H1 (cell line): Measurements from ENCODE around the gene TSEN54. TPM values are rescaled to one million over a fixed set of nuclear protein-coding genes. Genes with fewer than 3 reads are reported as not detected.

ENCODE experiments used
- CBX5 ChIP-seq: fragments of 300-800, 300-1000 bp; sonication (generic); IDR thresholded peaks from 2 replicates; pipeline ENCODE4 v1.7.1; 2016; ENCODE audit warnings: antibody characterized with exemption, low read length, low read depth
- GTF2F1 ChIP-seq: IDR thresholded peaks from 2 replicates; pipeline ENCODE4 v1.6.1; 2012; ENCODE audit warnings: low read depth, low read length, improper control_type of control experiment, borderline replicate concordance
- SRF ChIP-seq: IDR thresholded peaks from 2 replicates; pipeline ENCODE4 v1.6.1; 2011; ENCODE audit warnings: mild to moderate bottlenecking, low read depth, low read length, moderate library complexity
- TBP ChIP-seq: IDR thresholded peaks from 2 replicates; pipeline ENCODE4 v1.6.1; 2011; ENCODE audit warnings: low read depth, low read length, improper control_type of control experiment
- polyA plus RNA-seq, 7 experiments: library from polyadenylated mRNA; depleted of rRNA in 3 of 7; stranded (reverse) in 5 of 7; unstranded in 2 of 7; fragments of >200 nt in 5 of 7; fragments of 200-250 nt in 2 of 7; gene quantifications; 1 replicate in 5 of 7; 2 replicates in 1 of 7; 4 replicates in 1 of 7; pipeline versions ENCODE4 v1.2.1 to v1.2.3, GENCODE V29; 2011 to 2013; ENCODE audit warnings: missing spikeins in 2 of 7, mixed read lengths in 2 of 7
- total RNA-seq: library from RNA; stranded (reverse); fragmentation: NEBNext Ultra II Directional; extraction: Animal tissue kit (Norgen Biotek cat#: 25700); gene quantifications from 2 replicates; pipeline ENCODE4 v1.2.1, GENCODE V29; 2021
- TF ChIP-seq, protein P1 (sequence below): IDR thresholded peaks from 2 replicates; pipeline ENCODE4 v1.6.1; 2012; ENCODE audit warnings: low read length, inconsistent platforms

TSEN54 gene
- total and polyA plus RNA-seq, 2 of the 8 experiments (the other 6 are each of a cell fraction or from before 2014, with no cell fraction given): 43.6 to 60.3 TPM

DNA sequence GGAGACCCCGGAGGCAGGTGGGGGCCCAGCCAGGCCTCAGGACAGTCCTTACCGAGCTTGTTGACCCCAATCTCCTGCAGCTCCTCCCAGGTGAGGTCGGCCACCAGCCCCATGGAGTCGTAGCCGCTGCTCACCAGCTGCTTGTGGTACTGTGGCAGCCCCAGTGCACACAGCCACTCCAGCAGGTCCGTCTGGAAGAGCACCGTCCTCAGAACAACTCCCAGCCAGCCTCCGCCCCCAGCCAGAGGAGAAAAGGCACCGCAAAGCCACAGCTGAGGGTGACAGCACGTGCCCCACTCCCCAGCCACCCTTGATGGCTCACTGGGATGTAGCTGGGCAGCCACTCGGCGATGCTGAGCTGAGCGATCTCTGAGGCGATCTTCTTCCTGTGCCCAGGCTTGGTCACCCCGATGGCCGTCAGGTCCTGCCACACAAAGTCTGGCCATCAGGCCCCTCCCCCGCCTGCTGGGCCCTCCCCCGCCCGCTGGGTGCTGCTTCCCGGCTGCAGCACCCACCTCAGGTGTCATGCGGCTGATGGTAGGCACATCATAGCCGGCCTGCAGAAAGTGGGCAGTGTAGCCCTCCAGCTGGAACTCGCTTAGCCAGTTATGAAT, 12.9 kb upstream of the TSEN54 start (continued):
- TF ChIP-seq, protein P1, sequence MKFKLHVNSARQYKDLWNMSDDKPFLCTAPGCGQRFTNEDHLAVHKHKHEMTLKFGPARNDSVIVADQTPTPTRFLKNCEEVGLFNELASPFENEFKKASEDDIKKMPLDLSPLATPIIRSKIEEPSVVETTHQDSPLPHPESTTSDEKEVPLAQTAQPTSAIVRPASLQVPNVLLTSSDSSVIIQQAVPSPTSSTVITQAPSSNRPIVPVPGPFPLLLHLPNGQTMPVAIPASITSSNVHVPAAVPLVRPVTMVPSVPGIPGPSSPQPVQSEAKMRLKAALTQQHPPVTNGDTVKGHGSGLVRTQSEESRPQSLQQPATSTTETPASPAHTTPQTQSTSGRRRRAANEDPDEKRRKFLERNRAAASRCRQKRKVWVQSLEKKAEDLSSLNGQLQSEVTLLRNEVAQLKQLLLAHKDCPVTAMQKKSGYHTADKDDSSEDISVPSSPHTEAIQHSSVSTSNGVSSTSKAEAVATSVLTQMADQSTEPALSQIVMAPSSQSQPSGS: no peak
- TF ChIP-seq SRF (no peak), CBX5 (no peak), GTF2F1 (no peak), TBP (no peak)
- TF ChIP-seq, all 59 proteins: peak for 0
